Activated naive CD8-positive, alpha-beta T cell treated with anti-CD3 and anti-CD28 coated beads, Interleukin-2, amount 50 U/mL, for 16 hours (primary cell): Measurements from ENCODE around the gene FMN2.
"Not testable (repeated sequence)": the region's sequence is repeated elsewhere in the genome, so short reads cannot be mapped to it uniquely, and the experiment has no call there.

Source experiments
- DNase-seq: peaks from one replicate; pipeline ENCODE4 v3.0.0-alpha.2; 2020; ENCODE audit warnings: low read depth, low spot score

FMN2 gene

GRCh38 chr1:240362826-240363225, 271.1 kb downstream of the FMN2 start:
- DNase-seq = no peak

GRCh38 chr1:240363315-240363714, 271.6 kb downstream of the FMN2 start:
- DNase-seq = no peak

GRCh38 chr1:240363914-240364313, 272.2 kb downstream of the FMN2 start:
- DNase-seq = no peak

- no peak for DNase-seq
Measured at GRCh38 chr1:240366636-240367035, 275.0 kb downstream of the FMN2 start.

GRCh38 chr1:240385551-240385950, 293.9 kb downstream of the FMN2 start:
- DNase-seq = no peak

GRCh38 chr1:240385985-240386978, 294.6 kb downstream of the FMN2 start:
- no peak for DNase-seq

- no peak for DNase-seq
Measured at GRCh38 chr1:240387051-240387450, 295.4 kb downstream of the FMN2 start.

- DNase-seq = no peak
Measured at GRCh38 chr1:240391660-240392260, 300.1 kb downstream of the FMN2 start.

DNA sequence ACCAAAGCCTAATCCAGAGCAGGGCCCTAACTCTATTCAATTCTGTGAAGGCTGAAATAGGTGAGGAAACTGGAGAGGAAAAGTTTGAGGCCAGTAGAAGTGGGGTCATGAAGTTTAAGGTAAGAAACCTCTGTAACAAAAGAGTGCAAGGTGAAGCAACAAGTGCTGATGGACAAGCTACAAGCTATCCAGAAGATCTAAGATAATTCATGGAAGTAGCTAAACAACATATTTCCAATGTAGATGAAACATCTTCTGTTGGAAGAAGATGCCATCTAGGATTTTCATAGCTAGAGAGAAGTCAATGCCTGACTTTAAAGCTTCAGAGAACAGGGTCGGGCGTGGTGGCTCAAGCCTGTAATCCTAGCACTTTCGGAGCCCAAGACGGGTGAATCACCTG, 302.7 kb downstream of the FMN2 start:
- no peak for DNase-seq

DNA sequence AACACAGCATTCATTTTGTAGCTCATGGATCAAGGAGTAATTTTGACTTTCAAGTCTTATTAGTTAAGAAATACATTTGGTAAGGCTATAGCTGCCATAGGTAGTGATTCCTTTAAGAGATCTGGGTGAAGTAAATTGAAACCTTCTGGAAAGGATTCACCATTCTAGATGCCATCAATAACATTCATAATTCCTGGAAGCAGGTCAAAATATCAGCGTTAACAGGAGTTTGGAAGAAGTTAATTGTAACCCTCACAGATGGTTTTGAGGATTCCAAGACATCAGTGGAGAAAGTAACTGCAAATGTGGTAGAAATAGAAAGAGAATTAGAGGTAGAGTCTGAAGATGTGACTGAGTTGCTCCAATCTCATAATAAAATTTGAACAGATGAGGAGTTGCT, 303.7 kb downstream of the FMN2 start:
- no peak for DNase-seq

DNA sequence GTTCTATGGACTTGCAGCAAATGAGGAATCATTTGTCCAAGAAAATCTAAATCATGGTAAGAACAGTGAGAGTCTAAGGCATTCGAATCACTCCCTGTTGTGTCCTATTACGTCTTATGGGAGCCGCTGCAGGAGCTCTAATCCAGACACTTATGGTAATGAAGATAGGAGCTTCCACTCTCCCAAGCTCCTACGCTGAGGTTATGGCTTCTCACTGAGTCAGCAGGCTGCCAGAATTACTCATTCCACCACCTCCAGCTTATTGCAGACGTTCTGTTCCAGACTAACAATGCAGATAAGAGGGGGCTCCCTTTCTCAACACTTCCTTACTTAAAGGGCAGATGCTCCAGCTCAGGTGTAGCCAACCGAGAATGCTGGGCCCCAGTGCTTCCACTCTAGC, 307.7 kb downstream of the FMN2 start:
- DNase-seq = no peak

GRCh38 chr1:240401731-240402130, 310.0 kb downstream of the FMN2 start:
- DNase-seq = no peak

- DNase-seq = no peak
Measured at GRCh38 chr1:240402326-240402725, 310.6 kb downstream of the FMN2 start.

GRCh38 chr1:240404286-240404685, 312.6 kb downstream of the FMN2 start:
- DNase-seq = no peak

DNA sequence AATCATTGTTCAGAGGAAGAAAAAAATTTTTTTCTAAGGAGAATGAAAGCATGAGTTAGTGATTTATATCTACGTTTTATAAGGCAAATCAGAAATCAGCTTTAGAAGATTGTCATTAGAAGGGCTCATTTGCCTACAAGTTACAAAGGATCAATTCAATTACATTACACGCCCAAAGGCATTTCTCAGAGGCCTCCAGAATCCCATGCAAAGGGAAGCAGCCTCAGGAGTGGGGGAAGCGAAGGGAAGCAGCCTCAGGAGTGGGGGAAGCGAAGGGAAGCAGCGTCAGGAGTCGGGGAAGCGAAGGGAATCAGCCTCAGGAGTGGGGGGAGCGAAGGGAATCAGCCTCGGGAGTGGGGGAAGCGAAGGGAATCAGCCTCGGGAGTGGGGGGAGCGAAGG, 314.1 kb downstream of the FMN2 start:
- DNase-seq = no peak

DNA sequence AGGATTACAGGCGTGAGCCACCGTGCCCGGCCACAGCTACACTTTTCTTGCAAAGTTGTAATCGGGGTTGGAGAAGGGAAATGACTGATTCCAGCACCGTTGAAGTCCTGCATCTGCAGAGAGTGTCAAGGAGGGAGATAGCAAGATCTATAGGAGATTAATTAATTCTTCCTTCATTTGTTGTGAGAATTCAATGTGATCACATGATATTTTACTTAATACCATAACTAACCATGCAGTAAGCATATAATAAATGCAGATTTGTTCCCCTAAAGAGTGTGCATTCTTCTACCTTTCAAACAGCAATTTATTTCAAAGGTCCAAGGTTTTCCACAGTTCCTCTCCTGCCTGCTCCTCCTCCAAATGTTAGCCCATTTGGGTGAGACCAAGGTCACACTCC, 315.7 kb downstream of the FMN2 start:
- no peak for DNase-seq

GRCh38 chr1:240409615-240410014, 317.9 kb downstream of the FMN2 start:
- DNase-seq = no peak

DNA sequence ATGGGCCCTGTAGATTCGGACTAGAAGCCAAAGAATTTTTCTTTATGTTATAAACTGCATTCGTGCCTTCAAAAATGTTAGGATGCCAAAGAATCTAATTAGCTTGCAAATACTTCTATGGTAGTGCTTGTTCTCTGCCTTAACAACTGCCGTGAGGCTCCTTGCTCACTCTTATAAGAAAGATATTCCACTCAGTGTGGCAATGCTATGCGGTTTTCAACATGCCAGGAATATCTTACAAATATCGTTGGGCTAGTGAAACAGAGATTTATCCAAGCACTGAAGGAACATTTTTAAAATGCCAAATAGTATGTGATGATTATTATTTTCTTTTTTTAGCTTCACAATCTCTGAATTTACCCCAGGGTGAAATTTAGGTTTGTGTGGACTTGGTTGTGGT, 322.0 kb downstream of the FMN2 start:
- DNase-seq = no peak

DNA sequence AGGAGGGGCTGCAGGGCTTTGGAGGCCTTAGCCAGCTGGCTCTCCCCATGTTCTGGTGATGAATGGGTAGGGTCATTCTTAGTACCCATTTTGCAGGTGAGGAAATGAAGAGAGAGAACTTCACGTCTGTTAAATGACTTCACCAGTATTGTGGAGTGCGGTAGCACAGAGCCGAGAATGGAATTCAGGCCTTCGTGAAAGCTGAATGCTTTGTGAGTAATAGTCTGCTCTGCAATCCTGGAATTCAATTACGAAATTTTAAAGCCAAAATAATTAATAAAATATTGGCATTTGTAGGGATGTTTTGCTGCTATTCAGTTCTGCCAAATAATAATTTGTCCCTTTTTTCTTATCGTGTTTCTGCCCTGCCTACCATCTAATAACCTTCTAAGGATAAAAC, 322.6 kb downstream of the FMN2 start:
- no peak for DNase-seq

GRCh38 chr1:240415011-240415410, 323.3 kb downstream of the FMN2 start:
- not testable (repeated sequence) for DNase-seq

DNA sequence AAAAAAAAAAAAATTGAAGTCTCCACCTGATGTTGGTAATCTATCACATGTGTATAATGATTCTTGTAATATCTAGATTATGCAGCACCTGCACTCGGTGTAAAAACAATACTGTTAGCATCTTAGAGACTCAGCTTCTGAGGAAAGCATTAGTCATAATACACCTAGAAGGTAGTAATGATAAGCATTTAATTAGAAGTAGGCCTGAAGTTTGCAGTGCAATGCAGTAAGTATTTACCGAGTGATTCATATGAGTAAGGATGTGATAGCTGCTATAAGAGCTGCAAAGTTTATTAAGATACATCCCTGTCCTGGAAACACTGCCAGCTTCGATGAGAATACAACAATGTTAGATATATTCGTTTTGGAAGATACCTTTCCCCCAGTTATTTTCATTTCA, 323.8 kb downstream of the FMN2 start:
- DNase-seq = no peak

GRCh38 chr1:240417317-240417716, 325.6 kb downstream of the FMN2 start:
- no peak for DNase-seq

- DNase-seq = no peak
Measured at GRCh38 chr1:240420766-240421165, 329.1 kb downstream of the FMN2 start.
